ENCODE results near the gene JPH4. TPM values are rescaled to one million over a fixed set of nuclear protein-coding genes. Genes with fewer than 3 reads are reported as not detected.

The JPH4 gene
- polyA plus RNA-seq, 3 donors = 2.2 to 4.1 (median 3.7) TPM

DNA sequence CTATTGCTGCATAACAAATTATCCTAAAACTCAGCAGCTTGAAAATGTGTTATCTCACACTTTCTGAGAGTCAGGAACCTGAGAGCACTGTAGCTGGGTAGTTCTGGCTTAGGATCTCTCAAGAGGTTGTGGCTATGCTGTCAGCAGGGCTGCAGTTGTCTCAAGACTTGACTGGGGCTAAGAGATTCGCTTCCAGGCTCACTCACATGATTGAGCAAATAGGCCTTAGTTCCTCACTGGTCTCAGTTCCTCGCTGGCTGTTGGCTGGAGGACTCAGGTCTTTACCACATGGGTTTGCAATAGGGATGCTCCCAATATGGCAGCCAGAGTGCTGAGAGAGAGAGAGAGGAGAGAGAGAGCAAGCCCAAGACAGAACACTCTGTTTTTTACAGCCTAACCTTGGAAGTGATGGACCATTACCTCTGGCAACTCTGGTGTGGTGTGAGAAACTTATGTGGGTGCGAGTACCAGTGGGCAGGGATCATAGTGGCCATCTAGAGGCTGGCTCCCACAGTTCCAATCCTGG, 41.6 kb upstream of the JPH4 start:
- Histone ChIP-seq H3K36me3 (replicated peaks in 1 of 2; ENCODE audit: control insufficient read depth in 1 of 2, insufficient read depth in 2 of 2, low read length in 2 of 2) (no peaks in the 10 kb centered on the region), H2AFZ (ENCODE audit: insufficient read depth, low read depth, low read length, poor library complexity, severe bottlenecking) (no peak overlapping the region), H3K4me2 (replicated peaks; ENCODE audit: extremely low read depth, low read length, poor library complexity, severe bottlenecking) (no peak overlapping the region), H3K79me2 (ENCODE audit: insufficient read depth, low read length) (no peaks in the 10 kb centered on the region), H4K20me1 (ENCODE audit: insufficient read depth, low read length) (no peaks in the 10 kb centered on the region), H3K4me1 (ENCODE audit: control insufficient read depth in 1 of 2, insufficient read depth in 2 of 2, low read length in 2 of 2) (peaks cover 2 to 11% of the 10 kb centered on the region in 2 donors), H3K9ac (ENCODE audit: insufficient read depth, low read length, poor library complexity, severe bottlenecking) (no peak overlapping the region), H3K27ac (ENCODE audit: low read depth in 1 of 2, low read length in 2 of 2) (no peak overlapping the region), H3K4me3 (replicated peaks in 1 of 3; ENCODE audit: low read depth in 2 of 3, low read length in 3 of 3) (no peak overlapping the region), H3K27me3 (ENCODE audit: control insufficient read depth in 2 of 2, insufficient read depth in 2 of 2, low read length in 2 of 2) (no peaks in the 10 kb centered on the region), H3K9me3 (replicated peaks in 1 of 2; ENCODE audit: control insufficient read depth in 1 of 2, insufficient read depth in 1 of 2, low read length in 2 of 2) (peaks cover 11 to 16% of the 10 kb centered on the region in 2 donors)
- H3K4me3 Mint-ChIP-seq = no peak overlapping the region
- H3K4me1 Mint-ChIP-seq = peaks cover 8% of the 10 kb centered on the region
- no peaks in the 10 kb centered on the region for H3K36me3 Mint-ChIP-seq
- TF ChIP-seq, protein P1, sequence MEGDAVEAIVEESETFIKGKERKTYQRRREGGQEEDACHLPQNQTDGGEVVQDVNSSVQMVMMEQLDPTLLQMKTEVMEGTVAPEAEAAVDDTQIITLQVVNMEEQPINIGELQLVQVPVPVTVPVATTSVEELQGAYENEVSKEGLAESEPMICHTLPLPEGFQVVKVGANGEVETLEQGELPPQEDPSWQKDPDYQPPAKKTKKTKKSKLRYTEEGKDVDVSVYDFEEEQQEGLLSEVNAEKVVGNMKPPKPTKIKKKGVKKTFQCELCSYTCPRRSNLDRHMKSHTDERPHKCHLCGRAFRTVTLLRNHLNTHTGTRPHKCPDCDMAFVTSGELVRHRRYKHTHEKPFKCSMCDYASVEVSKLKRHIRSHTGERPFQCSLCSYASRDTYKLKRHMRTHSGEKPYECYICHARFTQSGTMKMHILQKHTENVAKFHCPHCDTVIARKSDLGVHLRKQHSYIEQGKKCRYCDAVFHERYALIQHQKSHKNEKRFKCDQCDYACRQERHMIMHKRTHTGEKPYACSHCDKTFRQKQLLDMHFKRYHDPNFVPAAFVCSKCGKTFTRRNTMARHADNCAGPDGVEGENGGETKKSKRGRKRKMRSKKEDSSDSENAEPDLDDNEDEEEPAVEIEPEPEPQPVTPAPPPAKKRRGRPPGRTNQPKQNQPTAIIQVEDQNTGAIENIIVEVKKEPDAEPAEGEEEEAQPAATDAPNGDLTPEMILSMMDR (IDR thresholded peaks at IDR 0.05) = no peak
- H3K27me3 Mint-ChIP-seq (ENCODE audit: low read depth in 3 of 3) = peaks cover 0 to 4% (median 3%) of the 10 kb centered on the region in 3 donors
- H3K9me3 Mint-ChIP-seq = peaks cover 8 to 22% (median 14%) of the 10 kb centered on the region in 7 donors
- DNase-seq = no peak
- H3K27ac Mint-ChIP-seq = no peak overlapping the region
- WGBS (ENCODE audit: insufficient coverage) = 73% methylated on average over 2 of the region's 3 CpGs
- intact Hi-C loops (cut with micrococcal nuclease) = no loop called here

DNA sequence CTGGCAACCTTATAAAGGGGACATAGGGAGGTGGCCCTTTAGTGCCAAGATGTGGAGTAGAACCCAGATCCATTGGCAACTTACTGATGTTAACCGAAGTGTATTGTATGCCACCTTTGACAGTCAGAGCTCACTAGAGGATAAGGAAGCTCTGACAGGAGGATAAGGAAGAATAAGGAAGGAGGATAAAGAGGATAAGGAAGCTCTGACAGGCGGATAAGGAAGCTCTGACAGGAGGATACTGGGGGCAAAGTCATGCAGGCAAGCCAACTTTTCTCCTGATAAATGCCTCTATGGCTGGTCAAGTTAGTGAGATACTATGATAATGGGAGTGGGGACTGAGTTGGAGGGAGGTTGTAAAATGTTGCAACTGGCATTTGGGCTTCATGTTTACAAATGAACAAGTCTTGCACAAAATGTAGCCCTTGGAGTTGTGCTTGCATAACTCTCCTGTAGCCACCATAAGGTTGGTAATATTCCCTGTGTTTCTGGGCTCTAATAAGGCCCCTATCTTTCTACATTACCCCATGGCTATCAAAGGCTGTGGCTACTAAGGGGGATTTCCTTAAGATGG, 39.9 kb upstream of the JPH4 start:
- TF ChIP-seq, protein P1 (IDR thresholded peaks at IDR 0.05) = no peak
- intact Hi-C loops (cut with micrococcal nuclease) = no loop called here
- Histone ChIP-seq H3K9me3 (replicated peaks in 1 of 2; ENCODE audit: control insufficient read depth in 1 of 2, insufficient read depth in 1 of 2, low read length in 2 of 2) (peaks cover 0 to 5% of the 10 kb centered on the region in 2 donors), H3K9ac (ENCODE audit: insufficient read depth, low read length, poor library complexity, severe bottlenecking) (no peak overlapping the region), H2AFZ (ENCODE audit: insufficient read depth, low read depth, low read length, poor library complexity, severe bottlenecking) (no peak overlapping the region), H3K4me3 (replicated peaks in 1 of 3; ENCODE audit: low read depth in 2 of 3, low read length in 3 of 3) (no peak overlapping the region), H3K36me3 (replicated peaks in 1 of 2; ENCODE audit: control insufficient read depth in 1 of 2, insufficient read depth in 2 of 2, low read length in 2 of 2) (no peaks in the 10 kb centered on the region), H3K27me3 (ENCODE audit: control insufficient read depth in 2 of 2, insufficient read depth in 2 of 2, low read length in 2 of 2) (no peaks in the 10 kb centered on the region), H3K4me2 (replicated peaks; ENCODE audit: extremely low read depth, low read length, poor library complexity, severe bottlenecking) (no peak overlapping the region), H3K79me2 (ENCODE audit: insufficient read depth, low read length) (no peaks in the 10 kb centered on the region), H3K27ac (ENCODE audit: low read depth in 1 of 2, low read length in 2 of 2) (no peak overlapping the region), H3K4me1 (ENCODE audit: control insufficient read depth in 1 of 2, insufficient read depth in 2 of 2, low read length in 2 of 2) (peaks cover 2 to 11% of the 10 kb centered on the region in 2 donors), H4K20me1 (ENCODE audit: insufficient read depth, low read length) (no peaks in the 10 kb centered on the region)
- Mint-ChIP-seq H3K36me3 (no peaks in the 10 kb centered on the region), H3K27ac (no peak overlapping the region), H3K4me3 (no peak overlapping the region), H3K4me1 (peaks cover 8% of the 10 kb centered on the region), H3K27me3 (ENCODE audit: low read depth in 3 of 3) (peaks cover 0 to 7% (median 3%) of the 10 kb centered on the region in 3 donors), H3K9me3 (peaks cover 0 to 5% (median 3%) of the 10 kb centered on the region in 7 donors)
- 73% methylated on average over 2 of the region's 2 CpGs for WGBS (ENCODE audit: insufficient coverage)
- DNase-seq = no peak

Data from CD14-positive monocyte (primary cell).